PC-9 (cell line): Measurements from ENCODE around the gene MAP2K2. TPM values are rescaled to one million over a fixed set of nuclear protein-coding genes. Genes with fewer than 3 reads are reported as not detected.

Source experiments
- BruUV-seq: library from RNA; stranded (reverse); fragments of 400-500 nt; replicated peaks from 2 replicates; lab custom pipeline; 2021; lab: Mats Ljungman, UMichigan
- CTCF ChIA-PET: fragments of 300-600 bp; sonication (Branson Sonifier 250); formaldehyde crosslinking; loops from one replicate; lab custom pipeline; 2022; ENCODE audit warnings: antibody characterized with exemption; lab: Charles Lee
- POLR2A ChIA-PET: fragments of 300-600 bp; sonication (Branson Sonifier 250); formaldehyde crosslinking; loops from one replicate; lab custom pipeline; 2022; ENCODE audit warnings: antibody characterized with exemption; ENCODE audit not compliant: unreplicated experiment; lab: Charles Lee
- DNase-seq, 2 experiments: peaks; one replicate each; pipeline versions ENCODE4 v3.0.0 to v3.0.0-alpha.2; 2015 to 2022; ENCODE audit warnings: mixed read lengths in 1 of 2
- H2AFZ ChIP-seq: fragments of 200-600 bp; sonication (generic); 2 replicates; pipeline ENCODE4 v1.8.1; 2017; ENCODE audit warnings: antibody characterized with exemption
- H3F3A ChIP-seq: fragments of 200-600 bp; sonication (generic); 2 replicates; pipeline ENCODE4 v1.8.1; 2017; ENCODE audit warnings: antibody characterized with exemption, mild to moderate bottlenecking, low read depth; ENCODE audit not compliant: insufficient read depth
- H3K27ac ChIP-seq: fragments of 200-600 bp; sonication (generic); 2 replicates; pipeline ENCODE4 v1.6.1; 2016; ENCODE audit warnings: mixed run types
- H3K27me3 ChIP-seq: fragments of 200-600 bp; sonication (generic); 2 replicates; pipeline ENCODE4 v1.6.1; 2016; ENCODE audit warnings: low read depth, mixed run types; ENCODE audit not compliant: insufficient read depth
- H3K36me3 ChIP-seq: fragments of 200-600 bp; sonication (generic); 2 replicates; pipeline ENCODE4 v1.6.1; 2016; ENCODE audit warnings: low read depth, mixed run types
- H3K4me1 ChIP-seq: fragments of 200-600 bp; sonication (generic); replicated peaks from 2 replicates; pipeline ENCODE4 v1.6.1; 2016; ENCODE audit warnings: mixed run types; ENCODE audit not compliant: insufficient read depth
- H3K4me2 ChIP-seq: fragments of 200-600 bp; sonication (generic); 2 replicates; pipeline ENCODE4 v1.6.1; 2017; ENCODE audit warnings: mixed run types
- H3K4me3 ChIP-seq: fragments of 200-600 bp; sonication (generic); 2 replicates; pipeline ENCODE4 v1.6.1; 2016; ENCODE audit warnings: mixed run types
- H3K79me2 ChIP-seq: fragments of 200-600 bp; sonication (generic); 2 replicates; pipeline ENCODE4 v1.6.1; 2017; ENCODE audit warnings: low read depth, mixed run types
- H3K9me2 ChIP-seq: fragments of 200-600 bp; sonication (generic); 2 replicates; pipeline ENCODE4 v1.8.1; 2017; ENCODE audit warnings: mild to moderate bottlenecking; ENCODE audit not compliant: insufficient read depth
- H3K9me3 ChIP-seq: fragments of 200-600 bp; sonication (generic); 2 replicates; pipeline ENCODE4 v1.8.1; 2016; ENCODE audit warnings: low read depth; ENCODE audit not compliant: insufficient read depth
- H4K20me1 ChIP-seq: fragments of 200-600 bp; sonication (generic); 2 replicates; pipeline ENCODE4 v1.8.1; 2017; ENCODE audit not compliant: insufficient read depth
- CTCF ChIP-seq: fragments of 200-600 bp; sonication (generic); conservative IDR thresholded peaks from 2 replicates; pipeline ENCODE4 v1.6.1; 2017; ENCODE audit warnings: mixed run types, antibody characterized with exemption, mild to moderate bottlenecking, moderate library complexity
- EZH2 ChIP-seq: fragments of 200-600 bp; sonication (generic); IDR thresholded peaks from 2 replicates; pipeline ENCODE4 v1.8.0; 2017; ENCODE audit warnings: antibody characterized with exemption, low read depth
- intact Hi-C: fragments of 100-400 bp; cut with micrococcal nuclease; formaldehyde crosslinking; loops from one replicate; pipeline ENCODE4 v1.10.0; 2022; ENCODE audit not compliant: unreplicated experiment
- total RNA-seq: library from RNA; stranded (reverse); gene quantifications from 2 replicates; pipeline ENCODE4 v1.2.3, GENCODE V29; 2021

The MAP2K2 gene
- total RNA-seq, 1 experiment from 2014 or later: 160 TPM

- POLR2A ChIA-PET: no interaction called here
- Histone ChIP-seq H3K9me3 (no peaks in the 10 kb centered on the region), H3K9me2 (no peaks in the 10 kb centered on the region)
Measured at GRCh38 chr19:4094761-4095487, 29.0 kb downstream of the MAP2K2 start.

GRCh38 chr19:4094291-4094690 is 29.6 kb downstream of the MAP2K2 start:
- no peak for TF ChIP-seq EZH2
- no peak for TF ChIP-seq CTCF

More at GRCh38 chr19:4094761-4095487, 29.0 kb downstream of the MAP2K2 start:
- Histone ChIP-seq H3K27me3 (no peaks in the 10 kb centered on the region), H2AFZ (no peak overlapping the region), H3K4me1 (no peaks in the 10 kb centered on the region), H3F3A (no peaks in the 10 kb centered on the region), H3K4me3 (no peak overlapping the region), H3K79me2 (no peaks in the 10 kb centered on the region), H3K36me3 (no peaks in the 10 kb centered on the region), H3K4me2 (no peak overlapping the region), H3K27ac (no peak overlapping the region), H4K20me1 (no peaks in the 10 kb centered on the region)
- intact Hi-C loops: no loop called here
- CTCF ChIA-PET: no interaction called here
- no TSS peak for BruUV-seq
- DNase-seq: no peak
- no peak for TF ChIP-seq EZH2
- no peak for TF ChIP-seq CTCF

GRCh38 chr19:4093643-4094175 is 30.2 kb downstream of the MAP2K2 start:
- ChIA-PET CTCF (no interaction called here), POLR2A (no interaction called here)
- Histone ChIP-seq H2AFZ (no peak overlapping the region), H3K4me2 (no peak overlapping the region), H3F3A (no peaks in the 10 kb centered on the region), H4K20me1 (no peaks in the 10 kb centered on the region), H3K4me1 (no peaks in the 10 kb centered on the region), H3K4me3 (no peak overlapping the region), H3K27ac (no peak overlapping the region), H3K27me3 (no peaks in the 10 kb centered on the region), H3K36me3 (no peaks in the 10 kb centered on the region), H3K79me2 (no peaks in the 10 kb centered on the region), H3K9me2 (no peaks in the 10 kb centered on the region), H3K9me3 (no peaks in the 10 kb centered on the region)
- DNase-seq: no peak
- no TSS peak for BruUV-seq
- TF ChIP-seq CTCF (no peak), EZH2 (no peak)
- intact Hi-C loops: no loop called here

More at GRCh38 chr19:4094291-4094690, 29.6 kb downstream of the MAP2K2 start:
- H3K27ac ChIP-seq: no peak overlapping the region
- no peaks in the 10 kb centered on the region for H3K9me2 ChIP-seq
- no peaks in the 10 kb centered on the region for H3K36me3 ChIP-seq
- no peaks in the 10 kb centered on the region for H3K4me1 ChIP-seq
- no peaks in the 10 kb centered on the region for H4K20me1 ChIP-seq
- H3K4me3 ChIP-seq: no peak overlapping the region
- no peaks in the 10 kb centered on the region for H3K9me3 ChIP-seq
- intact Hi-C loops: no loop called here
- no peaks in the 10 kb centered on the region for H3F3A ChIP-seq
- no peaks in the 10 kb centered on the region for H3K79me2 ChIP-seq
- no peaks in the 10 kb centered on the region for H3K27me3 ChIP-seq
- no peak overlapping the region for H3K4me2 ChIP-seq
- DNase-seq: no peak
- POLR2A ChIA-PET: no interaction called here
- CTCF ChIA-PET: no interaction called here
- H2AFZ ChIP-seq: no peak overlapping the region
- no TSS peak for BruUV-seq
